Left ventricle myocardium inferior (tissue), 1 donor: Measurements from ENCODE around the gene LRRC8E. TPM values are rescaled to one million over a fixed set of nuclear protein-coding genes. Genes with fewer than 3 reads are reported as not detected.

ENCODE experiments used
- DNase-seq: peaks from one replicate; pipeline ENCODE4 v3.0.0-alpha.2; 2020
- H3K27ac ChIP-seq: fragments of 200-600 bp; replicated peaks from 2 replicates; pipeline ENCODE4 v1.8.0; 2021
- H3K27me3 ChIP-seq: fragments of 200-600 bp; 2 replicates; pipeline ENCODE4 v1.8.0; 2021; ENCODE audit warnings: low read depth
- H3K36me3 ChIP-seq: fragments of 200-600 bp; 2 replicates; pipeline ENCODE4 v1.8.0; 2021
- H3K4me1 ChIP-seq: fragments of 200-600 bp; 2 replicates; pipeline ENCODE4 v1.8.0; 2021
- H3K4me3 ChIP-seq: fragments of 200-600 bp; 2 replicates; pipeline ENCODE4 v1.8.0; 2021; ENCODE audit warnings: mild to moderate bottlenecking, moderate library complexity
- H3K9me3 ChIP-seq: fragments of 200-600 bp; replicated peaks from 2 replicates; pipeline ENCODE4 v1.8.0; 2021
- CTCF ChIP-seq: fragments of 200-600 bp; IDR thresholded peaks from 2 replicates; pipeline ENCODE4 v1.8.0; 2021; ENCODE audit warnings: antibody characterized with exemption, mild to moderate bottlenecking, borderline replicate concordance
- intact Hi-C: fragments of 100-400 bp; cut with micrococcal nuclease; formaldehyde crosslinking; loops from one replicate; pipeline ENCODE4 v1.11.0; 2022
- total RNA-seq: library from RNA; stranded (reverse); fragmentation: NEBNext Ultra II Directional; extraction: Animal tissue kit (Norgen Biotek cat#: 25700); gene quantifications from one replicate; pipeline ENCODE4 v1.2.1, GENCODE V29; 2021
- donor health status: DM: no; HTN: yes; CAD: no; lungs with severe emphysema.

The LRRC8E gene
- total RNA-seq, 1 donor from 2014 or later: 0.44 TPM

GRCh38 chr19:7851623-7852500 is 36.4 kb upstream of the LRRC8E start:
- no peak for TF ChIP-seq CTCF
- Histone ChIP-seq H3K36me3 (no peaks in the 10 kb centered on the region), H3K4me1 (peaks cover 13% of the 10 kb centered on the region), H3K9me3 (no peaks in the 10 kb centered on the region), H3K27ac (no peak overlapping the region), H3K4me3 (no peak overlapping the region), H3K27me3 (no peaks in the 10 kb centered on the region)
- no peak for DNase-seq
- intact Hi-C loops: no loop called here

- DNase-seq: peak; percentile 54
- intact Hi-C loops: no loop called here
- TF ChIP-seq CTCF: peak; percentile 88
Observed at GRCh38 chr19:7852851-7853769, 35.2 kb upstream of the LRRC8E start.

GRCh38 chr19:7853770-7854128 is 34.6 kb upstream of the LRRC8E start:
- Histone ChIP-seq H3K9me3 (no peaks in the 10 kb centered on the region), H3K27ac (no peak overlapping the region), H3K36me3 (peaks cover 7% of the 10 kb centered on the region), H3K27me3 (no peaks in the 10 kb centered on the region), H3K4me3 (no peak overlapping the region), H3K4me1 (peaks cover 13% of the 10 kb centered on the region)
- intact Hi-C loops: no loop called here
- no peak for DNase-seq
- TF ChIP-seq CTCF: no peak

More at GRCh38 chr19:7852851-7853769, 35.2 kb upstream of the LRRC8E start:
- Histone ChIP-seq H3K4me1 (peaks cover 13% of the 10 kb centered on the region), H3K27me3 (no peaks in the 10 kb centered on the region), H3K4me3 (no peak overlapping the region), H3K27ac (no peak overlapping the region), H3K9me3 (no peaks in the 10 kb centered on the region), H3K36me3 (peaks cover under 1% of the 10 kb centered on the region)

- Histone ChIP-seq H3K4me1 (peaks cover 5% of the 10 kb centered on the region), H3K4me3 (no peak overlapping the region), H3K27me3 (no peaks in the 10 kb centered on the region), H3K27ac (no peak overlapping the region), H3K9me3 (no peaks in the 10 kb centered on the region), H3K36me3 (peaks cover 8% of the 10 kb centered on the region)
- TF ChIP-seq CTCF: no peak
- intact Hi-C loops: no loop called here
- no peak for DNase-seq
Observed at GRCh38 chr19:7855426-7856108, 32.7 kb upstream of the LRRC8E start.

GRCh38 chr19:7856109-7856591 is 32.2 kb upstream of the LRRC8E start:
- Histone ChIP-seq H3K9me3 (no peaks in the 10 kb centered on the region), H3K4me3 (no peak overlapping the region), H3K27ac (no peak overlapping the region), H3K4me1 (peaks cover 9% of the 10 kb centered on the region), H3K36me3 (peaks cover 8% of the 10 kb centered on the region), H3K27me3 (no peaks in the 10 kb centered on the region)
- no peak for TF ChIP-seq CTCF
- intact Hi-C loops: no loop called here
- DNase-seq: no peak
